OCI-LY3 (cell line): ENCODE results near the gene SIGLEC5.
A peak's percentile ranks its signal among the peaks of the same experiment; 100 is the strongest.
"Not testable (repeated sequence)": the region's sequence is repeated elsewhere in the genome, so short reads cannot be mapped to it uniquely, and the experiment has no call there.

ENCODE experiments used
- H2AFZ ChIP-seq: fragments of 200-600, 300-600 bp; shearing (Covaris generic); 2 replicates; pipeline ENCODE4 v1.6.0; 2014; ENCODE audit warnings: antibody characterized with exemption, low read depth, low read length
- H3K27ac ChIP-seq: fragments of 200-600, 300-600 bp; sonication (generic); 2 replicates; pipeline ENCODE4 v1.5.1; 2014; ENCODE audit warnings: mild to moderate bottlenecking, low read length, moderate library complexity, mixed read lengths
- H3K27me3 ChIP-seq: fragments of 200-600, 300-600 bp; sonication (generic); 2 replicates; pipeline ENCODE4 v1.6.1; 2014; ENCODE audit warnings: low read depth, low read length, mixed read lengths
- H3K36me3 ChIP-seq: fragments of 200-600, 300-600 bp; sonication (generic); replicated peaks from 2 replicates; pipeline ENCODE3; 2014; ENCODE audit warnings: low read depth, low read length, mixed read lengths
- H3K4me1 ChIP-seq: fragments of 300-600, 200-600 bp; sonication (generic); 2 replicates; pipeline ENCODE4 v1.6.1; 2014; ENCODE audit warnings: low read length, mixed read lengths
- H3K4me2 ChIP-seq: fragments of 200-600, 300-600 bp; sonication (generic); 2 replicates; pipeline ENCODE4 v1.6.1; 2014; ENCODE audit warnings: low read length, mixed read lengths
- H3K4me3 ChIP-seq: fragments of 300-600, 200-600 bp; sonication (generic); 2 replicates; pipeline ENCODE4 v1.5.1; 2014; ENCODE audit warnings: antibody characterized with exemption, mild to moderate bottlenecking, low read length, moderate library complexity
- H3K79me2 ChIP-seq: fragments of 300-600, 200-600 bp; shearing (Covaris generic); 2 replicates; pipeline ENCODE4 v1.6.1; 2014; ENCODE audit warnings: mild to moderate bottlenecking, low read length, mixed read lengths
- H3K9ac ChIP-seq: fragments of 300-600, 200-600 bp; shearing (Covaris generic); 2 replicates; pipeline ENCODE4 v1.6.0; 2014; ENCODE audit warnings: mild to moderate bottlenecking, low read length, moderate library complexity
- H3K9me3 ChIP-seq: fragments of 200-600, 300-600 bp; shearing (Covaris generic); 2 replicates; pipeline ENCODE4 v1.6.1; 2014; ENCODE audit warnings: low read length, mixed read lengths; ENCODE audit not compliant: insufficient read depth
- H4K20me1 ChIP-seq: fragments of 200-600, 300-600 bp; sonication (generic); 2 replicates; pipeline ENCODE4 v1.6.1; 2016; ENCODE audit warnings: low read length, mixed read lengths; ENCODE audit not compliant: insufficient read depth
- EZH2phosphoT487 ChIP-seq: fragments of 200-600 bp; shearing (Covaris generic); IDR thresholded peaks from 2 replicates; pipeline ENCODE4 v1.6.1; 2018; ENCODE audit warnings: antibody characterized with exemption, mixed run types, low read depth
- TF ChIP-seq, protein P1 (sequence below): fragments of 200-600, 300-600 bp; sonication (generic); IDR thresholded peaks from 2 replicates; pipeline ENCODE4 v1.5.1; 2014; ENCODE audit warnings: antibody characterized with exemption, low read length, low read depth

The SIGLEC5 gene

DNA sequence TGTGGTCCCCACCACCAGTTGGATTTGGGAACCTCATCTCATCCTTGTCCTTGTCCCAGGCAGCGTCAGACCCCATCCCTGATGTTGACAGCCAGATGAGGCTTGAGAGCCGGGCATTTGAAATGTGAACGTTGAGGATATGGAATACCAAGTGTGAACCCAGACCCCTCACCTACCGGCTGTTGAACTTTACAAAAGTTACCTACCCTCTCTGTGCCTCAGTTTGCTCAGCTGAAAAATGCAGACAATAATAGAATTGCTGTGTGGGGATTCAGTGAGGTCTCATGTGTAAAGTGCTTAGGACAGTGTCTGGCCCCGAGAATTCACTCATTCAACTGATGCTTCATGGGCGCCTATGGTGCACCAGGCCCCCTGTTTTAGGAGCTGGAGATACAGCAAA, 17.1 kb upstream of the SIGLEC5 start:
- Histone ChIP-seq H3K27me3 (peaks cover 36% of the 10 kb centered on the region), H3K4me1 (peaks cover 61% of the 10 kb centered on the region), H2AFZ (no peak overlapping the region), H4K20me1 (peaks cover 14% of the 10 kb centered on the region; the same call in 1 of the 2 replicates), H3K9ac (peak overlapping the region; percentile 47; the same call in 1 of the 2 replicates), H3K27ac (peak overlapping the region; percentile 17; the same call in 1 of the 2 replicates), H3K79me2 (peaks cover 5% of the 10 kb centered on the region; the same call in 1 of the 2 replicates), H3K4me3 (peak overlapping the region; percentile 60; the same call in 1 of the 2 replicates), H3K36me3 (peaks cover 21% of the 10 kb centered on the region), H3K4me2 (peak overlapping the region; percentile 78), H3K9me3 (no peaks in the 10 kb centered on the region)
- no peak for TF ChIP-seq EZH2phosphoT487
- TF ChIP-seq, protein P1, sequence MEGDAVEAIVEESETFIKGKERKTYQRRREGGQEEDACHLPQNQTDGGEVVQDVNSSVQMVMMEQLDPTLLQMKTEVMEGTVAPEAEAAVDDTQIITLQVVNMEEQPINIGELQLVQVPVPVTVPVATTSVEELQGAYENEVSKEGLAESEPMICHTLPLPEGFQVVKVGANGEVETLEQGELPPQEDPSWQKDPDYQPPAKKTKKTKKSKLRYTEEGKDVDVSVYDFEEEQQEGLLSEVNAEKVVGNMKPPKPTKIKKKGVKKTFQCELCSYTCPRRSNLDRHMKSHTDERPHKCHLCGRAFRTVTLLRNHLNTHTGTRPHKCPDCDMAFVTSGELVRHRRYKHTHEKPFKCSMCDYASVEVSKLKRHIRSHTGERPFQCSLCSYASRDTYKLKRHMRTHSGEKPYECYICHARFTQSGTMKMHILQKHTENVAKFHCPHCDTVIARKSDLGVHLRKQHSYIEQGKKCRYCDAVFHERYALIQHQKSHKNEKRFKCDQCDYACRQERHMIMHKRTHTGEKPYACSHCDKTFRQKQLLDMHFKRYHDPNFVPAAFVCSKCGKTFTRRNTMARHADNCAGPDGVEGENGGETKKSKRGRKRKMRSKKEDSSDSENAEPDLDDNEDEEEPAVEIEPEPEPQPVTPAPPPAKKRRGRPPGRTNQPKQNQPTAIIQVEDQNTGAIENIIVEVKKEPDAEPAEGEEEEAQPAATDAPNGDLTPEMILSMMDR = no peak

DNA sequence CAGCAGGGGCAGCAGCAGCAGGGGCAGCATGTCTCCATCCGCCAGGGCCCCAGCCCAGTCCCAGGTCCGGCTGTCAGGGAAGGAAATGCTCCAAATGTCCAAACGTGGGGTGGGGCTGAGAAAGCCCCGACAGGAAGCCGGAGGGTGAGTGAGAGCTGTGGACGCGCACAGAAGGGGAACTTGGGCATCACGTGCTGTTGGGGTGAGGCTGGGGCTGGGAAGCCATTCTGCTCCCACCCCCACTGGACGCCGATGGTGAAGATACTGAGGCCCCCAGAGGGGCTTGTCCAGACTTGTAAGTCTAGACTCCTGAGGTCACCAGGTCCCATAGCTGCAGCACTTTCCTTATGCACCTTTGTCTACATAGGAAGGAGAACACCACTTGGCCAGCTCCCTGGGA, 16.5 kb upstream of the SIGLEC5 start, which contains the start of gene SIGLEC14:
SIGLEC14 (minus strand) TSS at position 96 of the 400 bp plus-strand sequence; CDS start at position 30, 66 bp downstream.
- peaks cover 41% of the 10 kb centered on the region for H3K27me3 ChIP-seq
- peaks cover 27% of the 10 kb centered on the region for H3K36me3 ChIP-seq
- peaks cover 14% of the 10 kb centered on the region; the same call in 1 of the 2 replicates for H4K20me1 ChIP-seq
- H3K4me1 ChIP-seq = peaks cover 55% of the 10 kb centered on the region
- H3K4me3 ChIP-seq = peak within 1 kb of the TSS; percentile 74
- H3K27ac ChIP-seq = peak within 1 kb of the TSS; percentile 57
- H3K9me3 ChIP-seq, H3K79me2 ChIP-seq, H2AFZ ChIP-seq: not testable (repeated sequence)
- peak within 1 kb of the TSS; percentile 51 for H3K9ac ChIP-seq
- H3K4me2 ChIP-seq = peak within 1 kb of the TSS; percentile 90

DNA sequence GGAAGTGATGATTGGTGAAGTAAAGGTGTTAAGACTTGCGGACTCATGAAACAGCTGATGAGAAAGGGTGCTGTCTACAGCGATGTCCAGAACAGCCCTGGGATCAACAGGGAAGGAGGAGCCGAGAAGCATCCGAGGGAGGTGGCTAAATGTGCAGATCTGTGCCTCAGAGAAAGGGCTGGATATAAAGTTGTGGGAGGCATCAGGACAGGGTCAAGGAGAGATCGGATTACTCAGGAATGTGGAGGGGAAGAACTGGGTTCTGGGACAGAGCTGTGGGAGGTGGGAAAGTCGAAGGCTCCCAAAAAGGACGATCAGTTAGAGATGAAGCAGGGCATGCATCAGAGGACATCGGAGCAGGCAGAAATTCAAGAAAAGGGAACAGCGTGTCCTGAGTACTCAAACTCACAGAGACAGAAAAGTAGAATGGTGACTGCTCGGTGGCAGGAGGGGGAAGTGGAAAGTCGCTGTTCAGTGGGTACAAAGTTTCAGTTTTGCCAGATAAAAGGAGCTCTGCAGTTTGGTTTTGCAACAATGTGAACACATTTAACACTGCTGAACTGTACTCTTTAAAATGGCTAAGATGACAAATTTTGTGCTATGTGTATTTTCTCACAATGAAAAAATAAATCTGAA, 14.6 kb upstream of the SIGLEC5 start:
- Histone ChIP-seq H3K27me3 (peaks cover 49% of the 10 kb centered on the region), H3K9me3 (no peaks in the 10 kb centered on the region)

DNA sequence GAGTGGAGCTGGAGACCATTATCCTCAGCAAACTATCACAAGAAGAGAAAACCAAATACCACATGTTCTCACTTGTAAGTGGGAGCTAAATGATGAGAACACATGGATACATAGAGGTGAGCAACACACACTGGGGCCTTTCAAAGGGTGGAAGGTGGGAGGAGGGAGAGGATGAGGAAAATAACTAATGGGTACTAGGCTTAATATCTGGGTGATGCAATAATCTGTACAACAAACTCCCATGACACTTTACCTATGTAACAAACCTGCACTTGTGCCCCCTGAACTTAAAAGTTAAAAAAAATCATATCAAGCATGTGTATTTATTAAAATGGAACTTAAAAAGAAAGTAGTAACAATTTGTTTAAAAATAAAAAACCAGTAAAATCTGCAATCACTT, 11.4 kb upstream of the SIGLEC5 start:
- H3K9ac ChIP-seq = no peak overlapping the region
- H3K27ac ChIP-seq = no peak overlapping the region
- H3K4me1 ChIP-seq = peaks cover 39% of the 10 kb centered on the region
- peaks cover 5% of the 10 kb centered on the region; the same call in 1 of the 2 replicates for H3K79me2 ChIP-seq
- peaks cover 14% of the 10 kb centered on the region; the same call in 1 of the 2 replicates for H4K20me1 ChIP-seq
- H2AFZ ChIP-seq = no peak overlapping the region
- TF ChIP-seq, protein P1 = no peak
- TF ChIP-seq EZH2phosphoT487 = no peak
- H3K4me2 ChIP-seq = no peak overlapping the region
- peaks cover 31% of the 10 kb centered on the region for H3K36me3 ChIP-seq
- peaks cover 57% of the 10 kb centered on the region for H3K27me3 ChIP-seq
- no peaks in the 10 kb centered on the region for H3K9me3 ChIP-seq
- H3K4me3 ChIP-seq = no peak overlapping the region

More for the DNA sequence above, 14.6 kb upstream of the SIGLEC5 start:
- Histone ChIP-seq H2AFZ (no peak overlapping the region), H3K27ac (peak overlapping the region; percentile 57), H3K9ac (peak overlapping the region; percentile 51), H3K4me1 (peaks cover 50% of the 10 kb centered on the region), H3K79me2 (peaks cover 5% of the 10 kb centered on the region; the same call in 1 of the 2 replicates), H3K36me3 (peaks cover 31% of the 10 kb centered on the region), H4K20me1 (peaks cover 14% of the 10 kb centered on the region; the same call in 1 of the 2 replicates), H3K4me2 (peak overlapping the region; percentile 90), H3K4me3 (peak overlapping the region; percentile 74)
- TF ChIP-seq, protein P1 = no peak
- no peak for TF ChIP-seq EZH2phosphoT487
